NCI-H748 treated with DMSO at 0.1 percent for 48 hours (cell line): ENCODE measurements around the gene NT5DC1.
A peak's percentile ranks its signal among the peaks of the same experiment; 100 is the strongest.

ENCODE experiments used
- DNase-seq: peaks from one replicate; lab custom pipeline; 2025; lab: John Stamatoyannopoulos, UW

NT5DC1 gene

DNA sequence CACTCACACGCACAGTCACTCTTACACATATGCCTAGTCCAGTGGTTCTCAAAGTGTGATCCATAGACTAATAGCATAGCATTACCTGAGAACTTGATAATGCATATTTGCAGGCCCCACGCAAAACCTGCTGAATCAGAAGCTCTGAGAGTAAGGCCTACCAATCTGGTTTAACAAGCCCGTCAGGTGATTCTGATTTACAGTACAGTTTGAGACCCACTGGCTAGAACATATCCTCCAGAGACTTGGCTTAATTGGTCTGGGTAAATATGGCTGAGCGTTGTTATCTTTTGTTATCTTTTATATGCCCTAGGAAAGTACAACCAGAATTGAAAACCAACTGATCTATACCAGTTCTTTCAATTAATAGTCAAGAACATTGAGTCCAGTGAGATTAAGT lies 143.6 kb downstream of the NT5DC1 start:
- DNase-seq, result peak; percentile 45

DNA sequence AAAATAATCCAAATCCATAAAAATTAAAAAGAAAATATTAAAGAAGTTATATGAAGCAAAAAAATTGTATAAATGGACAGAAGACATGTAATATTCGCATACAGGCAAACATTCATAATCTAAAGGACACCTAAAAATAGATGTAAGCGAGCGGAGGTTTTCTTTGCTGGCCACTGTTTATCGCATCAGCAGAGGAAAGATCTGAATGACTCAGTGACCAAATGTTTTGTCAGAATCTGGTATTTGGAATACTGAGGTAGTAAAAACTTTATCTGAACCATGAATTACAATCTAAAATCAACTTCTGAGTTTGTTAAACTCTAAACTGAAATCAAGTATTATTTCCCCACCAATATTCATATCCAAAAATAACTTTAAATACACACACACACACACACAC lies 145.4 kb downstream of the NT5DC1 start:
- DNase-seq, result no peak

DNA sequence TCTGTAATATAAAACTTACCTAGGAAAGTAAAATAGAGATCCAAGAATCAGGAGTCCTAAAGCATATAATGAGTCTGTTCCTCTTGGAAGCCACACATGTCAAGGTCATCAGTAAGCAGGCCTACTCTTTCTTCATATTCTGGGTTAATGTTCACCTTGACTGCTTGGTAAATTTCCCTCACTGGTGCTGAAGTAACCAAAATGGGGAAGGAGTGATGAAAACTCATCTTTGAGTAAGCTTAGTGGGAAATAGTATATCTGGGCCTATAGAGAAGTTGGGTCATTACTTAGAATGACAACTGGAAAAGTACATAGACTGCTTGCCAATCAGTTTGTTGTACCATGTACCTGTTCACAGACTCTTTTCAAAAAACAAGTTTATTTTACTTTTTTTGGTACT lies 146.6 kb downstream of the NT5DC1 start:
- DNase-seq, result no peak

DNA sequence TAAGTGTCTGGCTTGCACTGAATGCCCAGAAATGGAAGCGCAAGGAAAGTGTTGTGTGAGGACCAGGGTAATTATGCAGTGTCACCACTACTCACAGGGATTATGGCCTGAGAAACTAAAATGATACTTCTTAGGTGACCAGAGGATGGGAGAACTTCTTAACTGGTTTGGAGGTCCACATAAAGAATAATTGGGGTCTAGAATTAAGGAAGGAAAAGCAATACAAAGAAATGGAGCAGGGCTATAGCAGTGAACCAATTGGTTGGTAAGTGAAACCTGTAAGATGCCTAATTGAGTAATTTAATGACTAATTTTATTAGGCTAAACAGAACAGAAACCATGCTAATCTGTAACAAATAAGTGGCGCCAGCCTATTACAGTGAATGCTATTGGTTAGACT lies 147.9 kb downstream of the NT5DC1 start:
- DNase-seq, result no peak

DNA sequence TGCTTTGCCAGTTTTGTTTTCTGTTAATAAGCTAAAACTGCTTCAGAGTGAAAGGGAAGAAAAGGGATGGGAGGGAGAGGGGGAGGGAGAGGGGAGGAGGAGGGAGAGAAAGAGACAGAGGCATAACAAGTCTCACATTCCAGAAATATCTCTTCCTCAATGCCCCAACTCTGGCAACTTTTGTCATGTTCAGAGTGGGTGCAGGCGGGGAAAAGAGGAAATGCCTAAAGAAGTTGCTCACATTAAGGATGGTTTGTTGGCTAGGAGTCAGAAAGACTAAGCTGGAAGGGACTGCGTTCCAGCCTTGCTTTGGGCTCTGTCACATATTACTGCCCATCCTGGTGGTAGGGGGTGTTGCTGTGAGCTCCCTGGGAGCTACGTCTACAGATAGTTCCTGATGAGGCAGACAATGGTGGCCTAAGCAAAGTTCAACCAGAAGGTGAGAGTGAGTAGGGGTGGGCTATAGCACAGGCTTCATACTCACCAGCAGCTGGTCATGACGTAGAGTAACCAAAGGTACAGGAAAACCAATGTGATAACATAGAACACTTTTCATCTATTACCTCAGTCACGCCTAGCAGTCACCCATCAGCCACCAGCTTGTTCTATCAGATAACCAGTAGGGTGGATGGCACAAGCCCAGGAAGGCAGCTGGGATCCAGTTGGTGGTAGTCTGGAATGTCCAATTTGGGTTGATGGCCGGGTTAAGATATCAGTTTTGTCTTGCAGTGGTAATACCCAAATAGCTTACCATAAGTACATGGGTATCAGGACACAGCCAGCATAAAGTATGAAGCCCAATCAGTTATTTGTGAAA lies 151.1 kb downstream of the NT5DC1 start:
- DNase-seq, result no peak

DNA sequence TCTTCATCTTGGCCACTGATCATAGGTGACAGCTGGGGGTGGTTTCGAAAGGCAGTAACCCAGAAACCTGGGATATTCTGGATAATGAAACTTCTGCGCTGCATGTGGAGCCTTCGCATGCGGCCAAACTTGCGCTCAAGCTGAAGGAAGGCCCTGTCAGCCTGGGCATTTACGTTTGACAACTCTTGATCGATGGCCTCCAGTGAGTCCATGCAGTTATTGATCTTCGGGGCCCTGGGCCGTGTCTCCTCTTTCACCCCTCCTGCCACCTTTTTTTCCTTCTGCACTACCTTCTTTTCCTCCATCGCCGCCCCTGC lies 152.5 kb downstream of the NT5DC1 start:
- DNase-seq, result no peak

DNA sequence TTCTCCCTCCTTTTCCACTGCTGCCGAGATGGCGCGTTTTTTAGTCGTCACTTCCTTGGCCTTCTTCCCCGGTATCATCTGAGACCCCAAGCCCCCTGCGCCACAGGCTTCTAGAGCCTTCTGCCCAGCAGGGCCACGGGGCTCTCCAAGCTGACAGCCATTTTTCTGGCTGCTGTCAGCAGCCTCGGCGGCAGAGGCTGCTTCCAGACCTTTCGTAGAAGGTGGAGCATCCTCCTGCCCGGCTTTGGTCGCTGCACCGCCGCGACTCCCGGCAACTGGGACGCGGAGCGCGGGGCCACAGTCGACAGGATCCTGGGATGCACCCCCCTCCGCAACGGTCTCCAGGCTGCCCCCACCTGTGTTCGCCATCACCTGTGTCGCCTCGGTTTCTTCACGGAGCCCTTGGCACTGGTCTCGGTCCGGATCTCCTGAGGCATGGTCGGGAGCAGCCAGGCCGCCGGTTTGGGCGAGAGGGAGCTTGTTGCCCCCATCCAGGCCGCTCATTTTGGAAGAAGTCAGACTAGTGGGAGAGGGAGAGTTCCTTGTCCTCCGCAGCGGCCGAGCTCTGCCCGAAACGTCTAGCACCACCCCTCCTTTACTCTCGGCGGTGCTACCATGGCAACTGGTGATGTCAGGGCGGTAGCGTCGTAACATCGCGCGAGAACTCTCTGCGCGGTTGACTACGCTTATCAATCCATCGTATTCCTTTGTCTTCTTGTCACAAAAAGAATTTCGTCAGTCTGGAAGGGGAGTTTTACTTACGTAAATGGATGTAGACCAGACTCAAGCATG lies 153.0 kb downstream of the NT5DC1 start, which contains the start of gene TSPYL4:
TSS of gene TSPYL4 (minus strand) at position 571 of the 792 bp plus-strand sequence. CDS start at position 504, 67 bp downstream.
- peak; percentile 94 for DNase-seq

DNA sequence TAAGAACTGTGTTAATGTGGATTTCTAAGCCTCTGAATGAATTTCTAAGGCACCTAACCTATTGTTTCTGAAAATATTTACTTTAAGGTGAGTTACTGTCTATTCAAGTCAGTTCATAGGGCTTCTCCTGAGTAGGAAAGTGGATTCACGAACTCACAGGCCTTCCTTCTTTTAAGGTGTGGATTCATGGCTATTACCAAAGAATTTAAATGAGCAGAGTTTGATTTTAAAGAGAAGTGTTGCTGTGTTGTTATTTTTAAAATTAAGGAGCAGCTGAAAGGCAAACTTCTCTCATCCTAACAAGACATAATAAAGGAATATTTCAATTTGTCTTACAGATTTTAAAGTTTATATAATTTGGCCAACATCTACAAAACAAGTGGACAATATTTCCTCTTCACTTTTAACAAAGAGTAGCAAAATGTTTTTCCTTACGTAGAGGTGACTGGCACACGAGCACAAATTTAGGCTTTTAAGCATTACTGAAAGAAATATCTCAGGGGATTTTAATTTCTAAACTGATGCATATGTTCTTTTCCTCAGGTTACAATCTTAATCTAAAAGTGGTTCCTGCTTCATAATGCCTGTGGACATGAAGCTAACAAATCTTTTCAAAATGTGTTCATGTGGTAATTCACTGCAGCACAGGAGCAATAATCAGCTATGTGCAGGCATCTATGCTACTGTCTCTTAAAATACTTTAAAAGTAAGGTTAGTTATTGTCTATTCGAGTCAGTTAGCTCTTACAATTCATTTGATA lies 153.8 kb downstream of the NT5DC1 start:
- DNase-seq, result no peak

DNA sequence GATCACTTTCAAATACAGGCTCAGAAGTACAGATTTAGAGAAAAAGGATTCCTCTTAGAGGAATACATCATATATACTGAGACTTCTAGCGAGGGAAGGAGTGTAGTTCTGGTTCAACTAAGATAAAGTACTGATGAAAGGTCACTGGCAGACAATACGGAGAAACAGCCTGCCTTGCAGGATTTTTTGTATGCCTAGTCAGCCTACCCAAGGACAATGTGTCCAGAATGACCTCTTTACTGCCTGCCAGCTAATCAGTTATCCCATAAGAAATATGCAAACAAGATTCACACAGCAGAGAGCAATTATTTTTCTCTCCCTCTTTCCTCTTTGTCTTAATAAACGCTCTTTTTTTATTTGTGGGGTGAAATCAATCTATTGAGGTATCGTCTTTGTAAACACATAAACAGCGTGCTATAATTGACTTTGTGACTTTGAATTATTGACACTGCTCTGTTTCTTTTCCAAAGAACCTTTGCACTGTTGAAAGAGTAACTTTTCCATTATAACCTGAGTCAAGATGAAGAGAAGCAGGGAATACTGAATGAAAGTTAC lies 154.7 kb downstream of the NT5DC1 start:
- DNase-seq, result no peak

DNA sequence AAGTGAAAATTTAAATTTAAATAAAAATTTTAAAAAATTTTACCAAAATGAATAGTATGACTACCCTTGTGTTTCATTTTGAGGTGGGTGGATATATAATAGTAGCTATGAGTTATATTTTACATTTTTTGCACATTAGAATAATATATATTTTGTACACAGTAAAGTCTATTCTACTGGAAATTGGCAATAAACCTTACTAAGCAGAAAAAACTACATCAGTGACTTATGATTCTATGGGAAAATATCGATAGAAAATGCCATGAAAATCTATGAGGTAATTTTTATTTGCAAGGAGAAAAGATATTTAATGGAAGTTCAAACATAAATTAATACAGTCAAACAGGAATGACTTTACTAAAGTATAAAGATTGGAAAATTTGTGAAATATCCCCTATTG lies 156.0 kb downstream of the NT5DC1 start:
- DNase-seq, result no peak

DNA sequence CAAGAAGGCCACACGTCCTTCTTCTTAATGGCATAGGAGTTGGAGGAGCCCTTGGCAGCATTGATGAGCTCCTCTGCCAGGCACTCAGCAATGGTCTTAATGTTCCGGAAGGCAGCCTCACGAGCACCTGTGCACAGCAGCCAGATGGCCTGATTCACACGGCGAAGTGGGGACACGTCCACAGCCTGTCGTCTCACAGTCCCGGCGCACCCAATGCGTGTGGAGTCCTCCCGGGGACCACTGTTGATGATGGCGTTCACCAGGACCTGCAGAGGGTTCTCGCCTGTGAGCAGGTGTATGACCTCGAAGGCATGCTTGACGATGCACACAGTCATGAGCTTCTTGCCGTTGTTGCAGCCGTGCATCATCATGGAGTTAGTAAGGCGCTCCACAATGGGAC lies 157.9 kb downstream of the NT5DC1 start:
- DNase-seq, result no peak

DNA sequence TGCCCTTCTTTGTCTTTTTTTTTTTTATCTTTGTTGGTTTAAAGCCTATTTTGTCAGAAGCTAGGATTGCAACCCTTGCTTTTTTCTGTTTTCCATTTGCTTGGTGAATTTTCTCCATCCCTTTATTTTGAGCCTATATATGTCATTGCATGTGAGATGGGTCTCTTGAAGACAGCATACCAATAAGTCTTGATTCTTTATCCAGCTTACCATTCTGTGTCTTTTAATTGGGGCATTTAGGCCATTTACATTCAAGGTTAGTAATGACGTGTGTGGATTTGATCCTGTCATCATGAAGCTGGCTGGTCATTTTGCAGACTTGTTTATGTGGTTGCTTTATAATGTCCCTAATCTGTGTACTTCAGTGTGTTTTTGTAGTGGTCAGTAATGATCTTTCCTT lies 162.7 kb downstream of the NT5DC1 start:
- no peak for DNase-seq

DNA sequence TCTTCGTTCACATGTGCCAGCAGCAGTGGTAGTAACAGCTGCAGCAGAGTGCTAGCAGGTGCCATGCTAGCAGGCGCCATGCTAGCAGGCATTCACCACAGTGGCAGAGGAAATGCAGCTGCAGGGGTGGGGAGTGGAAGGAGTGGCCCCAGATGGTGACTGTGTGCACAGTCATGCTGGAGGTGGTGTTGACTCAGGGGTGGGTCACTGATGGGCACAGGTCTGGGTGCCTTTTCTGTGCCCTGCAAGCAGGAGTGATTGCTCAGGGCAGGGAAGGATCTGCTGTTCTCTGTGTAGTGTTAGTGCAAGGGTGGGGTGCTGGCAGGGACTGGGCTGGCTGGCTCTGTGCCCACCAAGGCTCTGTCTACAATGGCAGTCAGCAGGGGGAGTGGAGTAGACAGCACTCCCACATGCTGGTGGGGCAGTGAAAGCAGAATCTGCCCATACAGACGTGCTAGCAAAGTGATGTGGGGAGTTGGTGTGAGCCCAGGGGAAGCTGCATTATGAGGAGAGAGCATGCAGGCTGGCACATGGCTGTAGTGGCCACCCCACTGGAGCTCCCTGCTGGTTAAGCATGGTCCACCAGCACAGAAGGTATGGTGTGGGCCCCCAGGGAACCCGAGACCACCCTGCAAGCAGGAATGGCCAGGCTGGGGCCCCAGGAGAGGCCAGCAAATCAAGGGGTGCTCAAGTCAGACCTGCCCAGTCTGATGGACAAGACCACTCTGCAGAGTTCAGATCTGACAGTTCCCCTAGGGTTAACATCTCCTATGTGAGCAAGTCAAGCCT lies 164.6 kb downstream of the NT5DC1 start:
- no peak for DNase-seq

DNA sequence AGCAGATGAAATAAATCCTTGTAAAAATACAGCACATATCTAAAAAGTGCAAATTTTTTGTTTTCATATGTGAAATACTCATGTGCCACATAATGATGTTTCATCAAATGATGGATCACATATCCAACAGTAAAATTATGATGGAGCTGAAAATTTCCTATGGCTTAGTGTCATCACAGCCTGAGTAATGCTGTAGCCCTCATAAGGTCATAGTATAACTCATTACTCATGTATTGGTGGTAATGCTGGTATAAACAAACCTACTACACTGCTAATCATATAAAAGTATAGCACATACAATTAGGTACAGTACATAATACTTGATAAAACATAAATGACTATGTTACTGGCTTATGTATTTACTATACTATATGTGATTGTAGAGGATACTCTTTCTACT lies 166.2 kb downstream of the NT5DC1 start:
- no peak for DNase-seq

DNA sequence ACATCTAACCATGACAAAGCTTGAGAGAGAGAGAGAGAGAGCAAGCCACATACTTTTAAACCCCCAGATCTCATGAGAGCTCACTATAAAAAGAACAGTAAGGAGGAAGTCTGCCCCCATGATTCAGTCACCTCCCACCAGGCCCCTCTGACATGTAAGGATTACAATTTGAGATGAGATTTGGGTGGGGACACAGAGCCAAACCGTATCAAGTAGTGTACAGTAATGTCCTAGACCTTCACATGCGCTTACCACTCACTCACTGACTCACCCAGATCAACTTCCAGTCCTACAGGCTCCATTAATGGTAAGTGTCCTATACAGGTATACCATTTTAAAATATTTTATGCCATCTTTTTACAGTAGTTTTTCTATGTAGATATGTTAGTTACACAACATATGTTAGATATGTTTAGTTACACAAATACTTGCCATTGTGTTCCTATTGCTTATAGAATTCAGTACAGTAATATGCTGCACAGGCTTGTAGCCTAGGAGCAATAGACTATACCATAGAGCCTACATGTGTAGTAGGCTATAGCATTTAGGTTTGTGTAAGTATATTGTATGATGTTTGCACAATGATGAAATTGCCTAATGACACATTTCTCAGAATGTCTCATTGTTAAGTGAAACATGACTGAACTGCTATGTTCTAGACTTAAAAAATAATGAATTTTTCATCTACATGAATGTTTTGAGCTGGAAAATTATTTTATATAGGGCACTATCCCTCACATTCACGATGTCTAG lies 167.4 kb downstream of the NT5DC1 start:
- no peak for DNase-seq

DNA sequence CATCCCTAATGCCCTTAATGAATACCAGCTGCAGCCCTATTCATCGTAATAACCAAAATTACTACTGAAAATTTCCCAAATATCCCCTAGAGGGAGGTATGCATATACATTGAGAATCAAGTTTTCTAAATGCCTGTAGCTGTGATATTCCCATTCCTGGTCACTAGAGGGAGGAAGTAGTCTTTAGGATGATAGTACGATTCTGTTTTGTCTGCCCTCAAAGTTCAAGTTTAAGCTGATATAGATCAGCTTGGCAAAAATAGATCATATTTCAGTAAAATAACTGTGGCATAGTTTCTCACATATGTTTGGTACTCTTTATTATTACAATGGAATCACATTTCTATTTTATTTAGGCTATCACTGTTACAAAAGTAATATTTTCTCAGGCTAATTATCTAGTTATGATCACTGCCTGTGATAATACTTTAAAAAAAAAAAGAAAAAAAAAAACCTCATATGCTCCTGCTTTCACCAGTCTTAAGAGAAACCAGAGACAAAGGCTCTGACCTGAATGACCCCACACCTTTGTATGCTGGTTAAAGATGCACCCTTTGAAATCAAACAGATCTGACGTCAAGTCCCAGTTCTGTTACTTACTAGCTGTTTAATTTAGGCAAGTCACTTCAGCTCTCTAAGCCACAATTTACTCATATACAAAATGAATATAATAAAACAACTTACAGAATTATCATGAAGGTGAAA lies 168.1 kb downstream of the NT5DC1 start:
- peak; percentile 81 for DNase-seq

DNA sequence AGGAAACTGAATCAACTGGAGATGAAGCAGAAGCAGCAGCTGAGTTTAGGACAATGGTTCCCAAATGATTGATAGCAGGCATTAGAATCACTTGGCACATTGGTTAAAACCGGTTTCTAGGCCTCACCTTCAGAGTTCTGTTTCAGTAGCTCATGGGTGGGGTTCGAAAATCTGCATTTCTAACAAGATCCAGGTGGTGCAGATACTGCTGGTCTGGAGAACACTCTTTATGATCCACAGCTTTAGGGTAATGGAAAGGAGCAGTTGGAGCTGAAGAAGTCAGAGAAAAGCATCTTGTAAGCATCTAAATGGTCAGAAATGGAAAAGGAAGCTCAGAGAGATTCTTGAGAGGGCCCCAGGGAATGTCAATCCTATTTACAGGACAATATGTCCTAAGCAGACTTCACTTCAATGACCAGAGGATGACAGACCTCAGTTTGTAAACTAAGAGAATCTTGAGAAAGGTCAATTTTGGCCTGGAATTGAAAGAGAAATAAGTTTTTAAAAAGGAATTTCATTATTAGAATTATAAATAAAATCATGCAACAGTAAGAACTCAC lies 170.6 kb downstream of the NT5DC1 start:
- no peak for DNase-seq

DNA sequence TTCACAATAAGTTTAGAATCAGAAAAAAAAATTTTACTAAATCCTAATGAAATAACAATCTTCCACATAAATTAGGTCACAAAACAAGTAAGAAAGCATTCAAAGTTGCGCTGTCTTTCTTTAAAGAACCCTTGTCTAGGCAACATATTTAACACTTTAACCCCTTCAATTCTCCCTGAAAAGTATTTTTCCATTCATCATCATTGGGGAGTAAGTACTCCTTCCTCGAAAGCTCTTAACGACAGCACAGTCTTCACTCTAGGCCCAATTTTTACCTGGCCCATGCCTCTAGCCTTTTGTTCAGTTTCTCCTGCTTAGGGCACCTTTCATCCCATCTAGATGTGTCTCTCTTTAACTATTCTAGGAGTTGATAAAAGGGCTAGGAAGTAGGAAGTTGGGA lies 176.5 kb downstream of the NT5DC1 start:
- no peak for DNase-seq

DNA sequence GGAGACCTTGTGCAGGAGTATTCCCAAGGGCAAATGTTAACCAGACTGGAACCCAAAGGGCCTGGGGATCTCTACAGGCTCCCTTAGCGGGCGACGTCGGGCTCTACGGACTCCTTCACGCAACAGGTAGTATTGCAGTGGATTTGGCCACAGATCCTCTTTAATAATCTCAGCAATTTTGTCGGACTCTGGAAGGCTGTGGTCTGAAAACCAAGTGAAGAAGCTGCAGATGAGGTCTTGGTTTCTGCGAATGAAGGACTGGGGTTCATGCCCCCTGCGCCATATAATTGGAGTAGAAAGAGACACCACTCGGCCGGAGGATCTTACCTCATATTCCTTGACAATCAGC lies 177.8 kb downstream of the NT5DC1 start:
- DNase-seq, result no peak

DNA sequence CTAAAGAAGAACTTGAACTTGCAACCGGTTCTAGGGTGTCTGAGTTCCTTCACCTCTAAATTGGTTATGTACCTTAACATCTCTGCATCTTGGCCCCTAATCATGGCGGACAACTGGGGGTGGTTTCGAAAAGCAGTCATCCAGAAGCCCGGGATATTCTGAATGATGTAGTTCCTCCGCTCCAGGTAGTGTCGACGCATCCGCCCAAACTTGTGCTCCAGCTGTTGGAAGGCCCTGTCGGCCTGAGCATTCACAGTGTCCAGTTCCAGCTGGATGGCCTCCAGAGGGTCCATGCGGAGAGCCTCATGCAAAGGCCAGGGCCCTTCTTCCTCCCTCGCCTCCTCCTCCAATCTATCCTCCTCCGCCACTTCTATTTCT lies 178.2 kb downstream of the NT5DC1 start:
- DNase-seq, result no peak
